Stimulated activated CD8-positive, alpha-beta memory T cell treated with anti-CD3 and anti-CD28 coated beads, Interleukin-12 subunit alpha, Interleukin-12 subunit beta, amount 100 ng/mL, for 24 hours (primary cell): ENCODE results near the gene LAMTOR3.

Experiments used
- DNase-seq: peaks from one replicate; pipeline ENCODE4 v3.0.0-alpha.2; 2020; ENCODE audit errors: extremely low read depth

Gene LAMTOR3

DNA sequence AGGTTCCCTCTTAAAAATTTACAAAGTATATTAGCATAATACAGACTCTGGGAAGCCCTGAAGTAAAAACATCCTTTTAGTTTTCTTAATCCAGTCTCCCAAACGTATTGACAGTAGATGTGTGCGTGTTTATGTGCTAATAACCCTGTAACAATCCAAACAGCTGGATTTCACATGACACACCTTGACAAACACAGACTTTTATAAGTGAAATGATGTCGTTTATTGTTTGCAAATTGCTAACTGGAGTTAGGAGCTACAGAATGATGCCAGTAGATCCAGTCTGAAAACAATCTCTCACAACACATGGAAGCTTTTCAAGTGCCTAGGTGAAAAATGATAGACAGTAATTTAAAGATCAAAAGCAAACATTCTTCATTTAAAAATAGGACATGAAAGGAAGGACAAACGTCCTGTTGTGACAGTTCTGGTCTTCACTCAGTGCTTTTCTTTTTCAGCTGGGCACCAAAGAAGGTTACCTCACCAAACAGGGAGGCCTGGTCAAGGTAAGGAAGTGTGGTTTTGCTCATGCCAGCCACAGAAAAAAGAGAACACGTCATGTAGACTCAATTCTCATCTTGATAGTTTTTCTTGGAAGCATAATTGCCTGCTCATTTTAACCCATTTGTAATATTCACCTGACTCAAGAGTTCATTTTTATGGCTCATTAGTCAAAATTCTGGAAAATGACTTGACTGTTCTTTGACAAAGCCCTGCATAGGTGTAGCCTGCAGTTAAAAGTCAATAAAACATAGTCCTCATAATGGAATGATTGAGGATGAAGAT lies 32.9 kb downstream of the LAMTOR3 start:
- DNase-seq: no peak

DNA sequence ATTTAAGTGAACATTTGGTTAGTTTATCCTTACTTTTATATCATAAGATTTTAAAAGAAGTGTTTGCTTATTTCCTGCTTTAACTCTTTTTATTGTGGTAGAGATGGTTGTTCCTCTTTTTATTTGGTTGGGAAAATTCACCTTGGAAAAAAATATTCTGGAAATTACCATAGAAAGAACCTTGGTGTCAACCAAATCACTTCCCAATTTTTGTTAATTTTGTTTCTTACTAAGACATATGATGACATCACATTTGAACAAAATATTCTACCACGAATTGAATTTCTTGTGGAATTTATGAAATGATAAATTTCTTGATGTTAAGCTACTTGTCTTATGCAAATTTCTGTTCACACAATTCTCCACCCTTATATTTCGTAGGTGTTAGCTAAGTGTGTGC lies 33.7 kb downstream of the LAMTOR3 start:
- DNase-seq: no peak

- no peak for DNase-seq
Measured at GRCh38 chr4:99859618-99860017, 34.6 kb downstream of the LAMTOR3 start.

GRCh38 chr4:99857307-99857706 lies 36.9 kb downstream of the LAMTOR3 start:
- DNase-seq: no peak

- DNase-seq: no peak
Measured at GRCh38 chr4:99856166-99856565, 38.1 kb downstream of the LAMTOR3 start.

- DNase-seq: no peak
Measured at GRCh38 chr4:99855678-99856077, 38.5 kb downstream of the LAMTOR3 start.

DNA sequence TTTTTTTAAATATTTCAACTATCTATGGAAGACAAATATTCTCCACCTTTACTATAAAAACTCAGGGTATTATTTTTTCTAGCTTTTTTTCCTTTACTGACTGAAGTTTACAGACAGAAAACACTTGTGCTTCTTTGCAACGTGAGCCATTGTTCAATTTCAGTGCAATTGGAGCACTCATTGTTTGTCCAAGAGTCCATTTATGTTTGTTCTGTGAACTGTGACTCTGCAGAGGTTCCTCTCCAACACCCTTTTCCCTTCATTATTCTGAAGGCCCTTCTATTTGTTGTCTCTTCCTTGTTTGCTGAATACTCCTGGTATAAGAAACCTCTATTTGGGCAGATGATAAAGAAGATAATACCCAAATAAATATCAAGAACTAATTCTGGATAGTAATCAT lies 40.2 kb downstream of the LAMTOR3 start:
- DNase-seq: no peak

DNA sequence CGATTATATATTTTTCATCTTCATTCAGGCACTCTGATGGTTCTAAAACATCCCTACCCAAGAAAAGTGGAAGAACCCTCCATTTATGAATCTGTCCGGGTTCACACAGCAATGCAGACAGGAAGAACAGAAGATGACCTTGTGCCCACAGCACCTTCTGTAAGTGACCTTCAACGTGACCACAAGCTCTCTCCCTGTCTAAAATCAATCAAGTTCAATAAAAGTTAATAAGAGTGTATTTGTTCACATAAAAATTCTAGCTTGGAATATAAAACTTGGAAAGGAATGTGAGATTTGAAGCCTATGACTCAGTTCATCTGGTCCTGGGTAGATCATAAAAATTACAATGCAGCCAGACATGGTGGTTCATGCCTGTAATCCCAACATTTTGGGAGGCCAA lies 41.0 kb downstream of the LAMTOR3 start:
- no peak for DNase-seq

GRCh38 chr4:99852199-99852749 lies 42.0 kb downstream of the LAMTOR3 start:
- DNase-seq: no peak

DNA sequence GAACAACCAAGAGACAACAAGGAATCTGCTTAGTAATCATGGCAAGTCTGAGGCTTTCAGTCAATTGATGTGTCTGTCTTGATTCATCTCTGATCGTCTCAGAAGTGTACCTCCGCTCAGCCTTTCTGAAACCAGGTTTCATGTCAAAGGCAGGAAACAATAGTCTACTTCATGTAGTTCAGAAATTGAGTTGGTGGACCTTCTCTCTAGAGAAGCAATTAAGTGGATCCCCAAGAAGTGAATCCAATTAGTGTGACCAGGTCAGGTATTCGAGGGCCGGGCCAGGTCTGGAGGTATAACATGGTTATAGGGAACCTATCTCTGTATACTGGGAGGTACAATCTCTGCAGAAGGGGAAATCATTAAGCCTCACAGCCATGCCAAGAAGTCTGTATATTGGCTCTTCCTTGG lies 45.6 kb downstream of the LAMTOR3 start:
- DNase-seq: no peak

- DNase-seq: no peak
Measured at GRCh38 chr4:99847362-99847976, 46.8 kb downstream of the LAMTOR3 start.

DNA sequence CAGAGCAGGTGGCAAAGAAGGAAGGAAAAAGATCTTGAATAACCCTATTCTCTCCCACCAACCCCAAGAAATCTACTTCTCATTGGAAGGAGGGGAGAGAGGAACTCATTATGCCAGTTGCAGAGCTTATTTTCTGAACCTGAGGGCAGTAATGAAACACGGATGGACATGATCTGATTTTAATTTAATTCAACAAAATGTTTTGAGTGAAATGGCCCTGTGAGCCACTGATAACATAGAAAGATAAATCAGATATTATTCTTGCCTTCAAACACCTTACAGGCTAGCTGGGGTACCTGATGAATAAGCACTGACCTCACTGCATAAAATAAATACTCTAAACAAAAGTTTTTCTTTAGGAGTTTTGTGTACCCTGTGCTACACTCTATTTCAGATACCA lies 47.3 kb downstream of the LAMTOR3 start:
- DNase-seq: no peak

- DNase-seq: no peak
Measured at GRCh38 chr4:99845708-99846469, 48.3 kb downstream of the LAMTOR3 start.

- DNase-seq: no peak
Measured at GRCh38 chr4:99845179-99845578, 49.0 kb downstream of the LAMTOR3 start.

DNA sequence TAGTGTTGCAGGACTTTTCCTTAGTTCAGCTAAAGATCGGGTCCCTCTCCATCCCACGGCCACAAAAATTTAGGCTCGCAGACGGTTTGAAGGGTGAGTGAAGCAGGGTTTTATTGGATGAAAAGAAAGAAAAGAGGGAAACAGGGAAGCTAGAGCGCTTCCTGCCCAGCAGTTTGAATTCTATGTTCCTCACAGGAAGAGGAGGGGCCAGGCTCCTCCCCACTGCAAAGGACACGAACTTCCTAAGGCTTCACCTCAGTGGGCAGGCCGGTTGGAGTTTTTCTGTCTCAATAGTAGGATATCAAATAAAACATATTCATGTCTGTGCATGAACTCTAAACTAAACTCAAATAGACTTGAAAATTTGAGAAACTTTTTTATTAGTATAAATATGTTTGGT lies 50.2 kb downstream of the LAMTOR3 start:
- no peak for DNase-seq

GRCh38 chr4:99843413-99843812 lies 50.8 kb downstream of the LAMTOR3 start:
- DNase-seq: no peak

DNA sequence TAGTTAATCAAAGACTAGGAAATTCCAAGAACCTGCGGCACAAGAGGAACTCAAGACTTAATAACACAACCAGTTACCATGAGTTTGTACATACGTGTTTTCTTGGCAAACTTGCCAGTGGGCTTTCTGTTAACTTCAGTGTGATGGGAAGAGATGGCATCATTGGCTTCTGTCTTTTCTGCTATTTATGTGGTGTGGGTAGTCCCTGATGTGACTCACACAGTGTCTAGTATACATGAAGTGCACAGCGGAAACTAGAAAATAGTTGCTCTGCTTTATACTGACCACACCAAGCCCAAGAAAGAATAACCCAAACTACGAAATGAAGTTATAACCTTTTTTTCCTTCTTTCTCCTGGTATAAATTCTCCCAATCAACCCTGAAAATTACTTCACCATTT lies 53.1 kb downstream of the LAMTOR3 start:
- DNase-seq: no peak

- DNase-seq: no peak
Measured at GRCh38 chr4:99838927-99839326, 55.3 kb downstream of the LAMTOR3 start.

DNA sequence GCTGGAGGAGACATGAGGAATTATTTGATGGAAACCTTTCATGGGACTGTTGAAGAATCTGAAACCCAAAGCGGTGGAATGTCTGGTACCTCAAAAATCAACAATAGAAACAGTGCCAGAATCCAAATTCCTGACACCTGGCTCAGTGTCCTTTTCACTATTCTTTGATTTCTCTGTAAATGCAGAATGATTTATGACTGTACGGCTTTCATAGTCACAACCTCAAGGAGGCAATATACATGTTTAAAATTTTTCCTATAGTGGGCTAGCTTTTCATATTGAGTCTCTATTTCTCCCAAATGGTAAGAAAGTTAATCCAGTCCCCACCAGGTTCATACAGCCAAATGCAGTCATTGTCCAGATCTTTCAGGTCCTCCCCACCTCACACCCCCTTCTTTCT lies 58.3 kb downstream of the LAMTOR3 start:
- no peak for DNase-seq

- no peak for DNase-seq
Measured at GRCh38 chr4:99834569-99834968, 59.7 kb downstream of the LAMTOR3 start.

- DNase-seq: no peak
Measured at GRCh38 chr4:99833756-99834155, 60.5 kb downstream of the LAMTOR3 start.

GRCh38 chr4:99832758-99833157 lies 61.5 kb downstream of the LAMTOR3 start:
- no peak for DNase-seq

- DNase-seq: no peak
Measured at GRCh38 chr4:99832321-99832720, 61.9 kb downstream of the LAMTOR3 start.
